Adrenal gland (tissue), 5 donors: ENCODE measurements around the gene TNXB.

Source experiments
- POLR2A ChIP-seq, 2 donors: fragments of 450-650 bp; IDR thresholded peaks; one replicate each; pipeline ENCODE4 v1.6.1; 2017; ENCODE audit warnings: antibody characterized with exemption in 2 of 2, mild to moderate bottlenecking in 2 of 2, moderate library complexity in 1 of 2
- TF ChIP-seq, protein P1 (sequence below), 6 experiments: fragments of 450-650 bp in 4 of 6; fragments of 200-600 bp in 2 of 6; sonication (generic) in 1 of 6; IDR thresholded peaks; 1 replicate in 5 of 6; 2 replicates in 1 of 6; pipeline versions ENCODE4 v1.5.1 to v1.8.0; 2016 to 2021; ENCODE audit warnings: antibody characterized with exemption in 6 of 6, mild to moderate bottlenecking in 2 of 6, moderate library complexity in 1 of 6
- donor health status: DM: no; HTN: no; CAD: no.

- no peak for TF ChIP-seq POLR2A (IDR thresholded peaks at IDR 0.05)
- TF ChIP-seq, protein P1, sequence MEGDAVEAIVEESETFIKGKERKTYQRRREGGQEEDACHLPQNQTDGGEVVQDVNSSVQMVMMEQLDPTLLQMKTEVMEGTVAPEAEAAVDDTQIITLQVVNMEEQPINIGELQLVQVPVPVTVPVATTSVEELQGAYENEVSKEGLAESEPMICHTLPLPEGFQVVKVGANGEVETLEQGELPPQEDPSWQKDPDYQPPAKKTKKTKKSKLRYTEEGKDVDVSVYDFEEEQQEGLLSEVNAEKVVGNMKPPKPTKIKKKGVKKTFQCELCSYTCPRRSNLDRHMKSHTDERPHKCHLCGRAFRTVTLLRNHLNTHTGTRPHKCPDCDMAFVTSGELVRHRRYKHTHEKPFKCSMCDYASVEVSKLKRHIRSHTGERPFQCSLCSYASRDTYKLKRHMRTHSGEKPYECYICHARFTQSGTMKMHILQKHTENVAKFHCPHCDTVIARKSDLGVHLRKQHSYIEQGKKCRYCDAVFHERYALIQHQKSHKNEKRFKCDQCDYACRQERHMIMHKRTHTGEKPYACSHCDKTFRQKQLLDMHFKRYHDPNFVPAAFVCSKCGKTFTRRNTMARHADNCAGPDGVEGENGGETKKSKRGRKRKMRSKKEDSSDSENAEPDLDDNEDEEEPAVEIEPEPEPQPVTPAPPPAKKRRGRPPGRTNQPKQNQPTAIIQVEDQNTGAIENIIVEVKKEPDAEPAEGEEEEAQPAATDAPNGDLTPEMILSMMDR (IDR thresholded peaks at IDR 0.05), result no peak
Observed at GRCh38 chr6:32151181-32151862, 42.2 kb upstream of the TNXB start.
